ENCODE results near the gene LDHAL6B. TPM values are rescaled to one million over a fixed set of nuclear protein-coding genes. Genes with fewer than 3 reads are reported as not detected.

The LDHAL6B gene
- polyA plus RNA-seq, 1 of the 3 experiments (the other 2 are of a cell fraction) = not detected

GRCh38 chr15:59249816-59250215 is 43.2 kb downstream of the LDHAL6B start:
- 94% methylated on average over 5 of the region's 5 CpGs for WGBS (ENCODE audit: low lambda C conversion rate)
- no peaks in the 10 kb centered on the region for H3K79me2 ChIP-seq (ENCODE audit: insufficient read depth)
- ChIA-PET POLR2A (no interaction called here), CTCF (no interaction called here)
- H3K4me1 ChIP-seq (ENCODE audit: control insufficient read depth in 1 of 2, insufficient read depth in 2 of 2, low read depth in 1 of 2, low read length in 1 of 2) = no peaks in the 10 kb centered on the region
- H3K9me2 ChIP-seq = no peaks in the 10 kb centered on the region
- no peak overlapping the region for H3K4me2 ChIP-seq
- no peak overlapping the region for H2AFZ ChIP-seq (ENCODE audit: low read depth)
- H4K20me1 ChIP-seq (ENCODE audit: insufficient read depth) = no peaks in the 10 kb centered on the region
- peaks cover 0 to 6% of the 10 kb centered on the region in 2 experiments for H3K36me3 ChIP-seq (replicated peaks in 1 of 2; ENCODE audit: control insufficient read depth in 1 of 2, insufficient read depth in 2 of 2, low read length in 1 of 2)
- no peak overlapping the region for H3K4me3 ChIP-seq (ENCODE audit: low read depth in 2 of 2, low read length in 1 of 2)
- H3K9me3 ChIP-seq = no peaks in the 10 kb centered on the region
- no peak overlapping the region for H3K27ac ChIP-seq (ENCODE audit: low read depth in 2 of 2, low read length in 1 of 2)
- DNase-seq = no peak
- no peaks in the 10 kb centered on the region for H3K27me3 ChIP-seq (ENCODE audit: insufficient read depth)
- H3F3A ChIP-seq (replicated peaks; ENCODE audit: insufficient read depth) = no peaks in the 10 kb centered on the region
- no peak overlapping the region for H3K9ac ChIP-seq
- TF ChIP-seq MEF2A (IDR thresholded peaks at IDR 0.05; ENCODE audit: borderline replicate concordance, low read depth) (no peak), YY1 (IDR thresholded peaks at IDR 0.05; ENCODE audit: low read depth) (no peak), SIN3A (IDR thresholded peaks at IDR 0.05; ENCODE audit: borderline replicate concordance, low read depth, low read length) (no peak), CTCF (IDR thresholded peaks at IDR 0.05) (no peak), IRF3 (IDR thresholded peaks at IDR 0.05; ENCODE audit: low read depth, low read length) (no peak), JUND (IDR thresholded peaks at IDR 0.05) (no peak), MXI1 (IDR thresholded peaks at IDR 0.05; ENCODE audit: low read depth, low read length) (no peak), TEAD4 (IDR thresholded peaks at IDR 0.05; ENCODE audit: borderline replicate concordance, insufficient read depth) (no peak), RXRA (IDR thresholded peaks at IDR 0.05; ENCODE audit: borderline replicate concordance, low read depth) (no peak), SMC3 (IDR thresholded peaks at IDR 0.05; ENCODE audit: low read depth, low read length) (no peak), NFIC (IDR thresholded peaks at IDR 0.05; ENCODE audit: borderline replicate concordance) (no peak), GATA2 (CRISPR knock-in tag; IDR thresholded peaks at IDR 0.05) (no peak)

GRCh38 chr15:59250249-59250648 is 43.6 kb downstream of the LDHAL6B start:
- no peak overlapping the region for H3K4me3 ChIP-seq (ENCODE audit: low read depth in 2 of 2, low read length in 1 of 2)
- H3K27ac ChIP-seq (ENCODE audit: low read depth in 2 of 2, low read length in 1 of 2) = no peak overlapping the region
- 94% methylated on average over 11 of the region's 13 CpGs for WGBS (ENCODE audit: low lambda C conversion rate)
- H3F3A ChIP-seq (replicated peaks; ENCODE audit: insufficient read depth) = no peaks in the 10 kb centered on the region
- no peaks in the 10 kb centered on the region for H3K79me2 ChIP-seq (ENCODE audit: insufficient read depth)
- H3K9me2 ChIP-seq = no peaks in the 10 kb centered on the region
- H3K4me2 ChIP-seq = no peak overlapping the region
- H3K9me3 ChIP-seq = no peaks in the 10 kb centered on the region
- peaks cover 0 to 6% of the 10 kb centered on the region in 2 experiments for H3K36me3 ChIP-seq (replicated peaks in 1 of 2; ENCODE audit: control insufficient read depth in 1 of 2, insufficient read depth in 2 of 2, low read length in 1 of 2)
- H3K9ac ChIP-seq = no peak overlapping the region
- H3K27me3 ChIP-seq (ENCODE audit: insufficient read depth) = no peaks in the 10 kb centered on the region
- no peak for DNase-seq
- ChIA-PET POLR2A (no interaction called here), CTCF (no interaction called here)
- H4K20me1 ChIP-seq (ENCODE audit: insufficient read depth) = no peaks in the 10 kb centered on the region
- H3K4me1 ChIP-seq (ENCODE audit: control insufficient read depth in 1 of 2, insufficient read depth in 2 of 2, low read depth in 1 of 2, low read length in 1 of 2) = no peaks in the 10 kb centered on the region
- H2AFZ ChIP-seq (ENCODE audit: low read depth) = no peak overlapping the region
- TF ChIP-seq TEAD4 (IDR thresholded peaks at IDR 0.05; ENCODE audit: borderline replicate concordance, insufficient read depth) (no peak), SIN3A (IDR thresholded peaks at IDR 0.05; ENCODE audit: borderline replicate concordance, low read depth, low read length) (no peak), EP300 (IDR thresholded peaks at IDR 0.05; ENCODE audit: borderline replicate concordance in 1 of 2, low read depth in 1 of 2, low read length in 1 of 2) (no peak), YY1 (IDR thresholded peaks at IDR 0.05; ENCODE audit: low read depth) (no peak), ZBTB33 (IDR thresholded peaks at IDR 0.05; ENCODE audit: borderline replicate concordance, low read depth) (no peak), USF1 (IDR thresholded peaks at IDR 0.05; ENCODE audit: borderline replicate concordance, low read depth) (no peak), GATA2 (CRISPR knock-in tag; IDR thresholded peaks at IDR 0.05) (no peak), NRF1 (IDR thresholded peaks at IDR 0.05; ENCODE audit: low read depth, low read length) (no peak), SMC3 (IDR thresholded peaks at IDR 0.05; ENCODE audit: low read depth, low read length) (no peak), NFIC (IDR thresholded peaks at IDR 0.05; ENCODE audit: borderline replicate concordance) (no peak), REST (IDR thresholded peaks at IDR 0.05; ENCODE audit: low read depth, low read length) (no peak), RAD21 (IDR thresholded peaks at IDR 0.05; ENCODE audit: low read length) (no peak)
